ENCODE data around the gene CLMN.

DNA sequence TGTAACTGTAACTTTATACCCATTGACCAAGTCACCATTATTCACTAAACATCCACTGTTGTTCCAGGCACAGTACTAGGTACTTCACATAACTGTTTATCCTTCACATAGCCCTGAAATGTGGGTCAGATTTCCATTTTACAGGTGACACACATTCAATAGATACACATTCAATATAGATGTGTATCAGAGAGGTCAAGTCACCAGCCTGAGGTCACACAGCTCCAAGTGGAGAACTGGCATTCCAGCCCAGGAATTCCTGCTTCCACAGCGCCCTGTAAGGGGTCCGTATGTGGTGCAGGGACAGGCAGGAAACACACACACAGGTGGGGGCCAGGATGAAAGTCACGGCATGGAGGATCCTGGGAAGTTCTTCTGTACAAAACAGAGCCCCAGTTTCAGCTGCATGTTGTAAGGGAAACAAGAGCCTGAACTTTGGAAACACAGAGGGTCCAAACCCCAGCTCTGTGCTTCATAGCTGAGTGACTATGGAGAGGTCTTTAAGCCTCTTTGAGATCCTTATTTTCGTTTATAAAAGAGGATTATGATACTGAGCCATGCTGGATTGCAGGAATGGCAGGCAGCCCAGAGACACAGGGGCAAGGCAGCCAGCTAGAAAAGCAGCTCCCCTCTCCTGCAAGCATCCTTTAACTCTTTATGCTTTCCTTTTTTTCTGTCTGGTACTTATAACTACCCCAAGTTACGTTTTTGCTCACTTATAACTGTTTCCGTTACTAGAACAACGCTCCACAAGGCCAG lies 112.1 kb downstream of the CLMN start:
- TF ChIP-seq POLR2AphosphoS5 (IDR thresholded peaks at IDR 0.05; ENCODE audit: low read depth, low read length) (no peak), SPI1 (IDR thresholded peaks at IDR 0.05; ENCODE audit: low read depth, low read length) (no peak), POLR2A (IDR thresholded peaks at IDR 0.05; ENCODE audit: low read depth, low read length) (no peak), TAF1 (IDR thresholded peaks at IDR 0.05; ENCODE audit: low read depth, low read length) (no peak)

Measured in GM12891 (cell line).